ENCODE data around the gene CELA3B. TPM values are rescaled to one million over a fixed set of nuclear protein-coding genes. Genes with fewer than 3 reads are reported as not detected.
A peak's percentile ranks its signal among the peaks of the same experiment; 100 is the strongest.
"Not testable (repeated sequence)": the region's sequence is repeated elsewhere in the genome, so short reads cannot be mapped to it uniquely, and the experiment has no call there.

CELA3B gene
- total RNA-seq, 1 experiment from 2014 or later, result not detected

- DNase-seq (ENCODE audit: low read depth); in situ Hi-C loops (cut with HindIII; ENCODE audit: low pct_unique_long_range_greater_than_20kb, low sequenced_read_pairs): not testable (repeated sequence)
These were observed 21.9 kb downstream of the CELA3B start for GRCh38 chr1:21998624-21999294.

- in situ Hi-C loops (cut with HindIII; ENCODE audit: low pct_unique_long_range_greater_than_20kb, low sequenced_read_pairs); DNase-seq (ENCODE audit: low read depth): not testable (repeated sequence)
These were observed 22.8 kb downstream of the CELA3B start for GRCh38 chr1:21999645-22000044.

- DNase-seq (ENCODE audit: low read depth), result no peak
- in situ Hi-C loops (cut with HindIII; ENCODE audit: low pct_unique_long_range_greater_than_20kb, low sequenced_read_pairs), result no loop called here
These were observed 24.6 kb downstream of the CELA3B start, which contains the start of gene CELA3A for GRCh38 chr1:22001409-22001808. Gene CELA3A (plus strand): TSS chr1:22001657. CDS start chr1:22001675, 18 bp downstream.

- DNase-seq (ENCODE audit: low read depth); in situ Hi-C loops (cut with HindIII; ENCODE audit: low pct_unique_long_range_greater_than_20kb, low sequenced_read_pairs): not testable (repeated sequence)
These were observed 25.6 kb downstream of the CELA3B start for GRCh38 chr1:22002461-22002860.

GRCh38 chr1:22002875-22003274 is 26.1 kb downstream of the CELA3B start:
- in situ Hi-C loops (cut with HindIII; ENCODE audit: low pct_unique_long_range_greater_than_20kb, low sequenced_read_pairs); DNase-seq (ENCODE audit: low read depth): not testable (repeated sequence)

GRCh38 chr1:22003959-22004358 is 27.1 kb downstream of the CELA3B start:
- DNase-seq (ENCODE audit: low read depth); in situ Hi-C loops (cut with HindIII; ENCODE audit: low pct_unique_long_range_greater_than_20kb, low sequenced_read_pairs): not testable (repeated sequence)

GRCh38 chr1:22005261-22006149 is 28.7 kb downstream of the CELA3B start:
- peak; percentile 34 for DNase-seq (ENCODE audit: low read depth)
- in situ Hi-C loops (cut with HindIII; ENCODE audit: low pct_unique_long_range_greater_than_20kb, low sequenced_read_pairs), result not testable (repeated sequence)

GRCh38 chr1:22006736-22007135 is 29.9 kb downstream of the CELA3B start:
- in situ Hi-C loops (cut with HindIII; ENCODE audit: low pct_unique_long_range_greater_than_20kb, low sequenced_read_pairs), result not testable (repeated sequence)
- peak; percentile 85 for DNase-seq (ENCODE audit: low read depth)

GRCh38 chr1:22007262-22007661 is 30.4 kb downstream of the CELA3B start:
- in situ Hi-C loops (cut with HindIII; ENCODE audit: low pct_unique_long_range_greater_than_20kb, low sequenced_read_pairs); DNase-seq (ENCODE audit: low read depth): not testable (repeated sequence)

GRCh38 chr1:22009566-22009965 is 32.7 kb downstream of the CELA3B start:
- in situ Hi-C loops (cut with HindIII; ENCODE audit: low pct_unique_long_range_greater_than_20kb, low sequenced_read_pairs); DNase-seq (ENCODE audit: low read depth): not testable (repeated sequence)

- in situ Hi-C loops (cut with HindIII; ENCODE audit: low pct_unique_long_range_greater_than_20kb, low sequenced_read_pairs), result not testable (repeated sequence)
These were observed 35.9 kb downstream of the CELA3B start for GRCh38 chr1:22012752-22013151.

GRCh38 chr1:22014575-22015206 is 37.9 kb downstream of the CELA3B start:
- in situ Hi-C loops (cut with HindIII; ENCODE audit: low pct_unique_long_range_greater_than_20kb, low sequenced_read_pairs); DNase-seq (ENCODE audit: low read depth): not testable (repeated sequence)

More at GRCh38 chr1:22012752-22013151, 35.9 kb downstream of the CELA3B start:
- DNase-seq (ENCODE audit: low read depth), result not testable (repeated sequence)

GRCh38 chr1:22018583-22019559 is 42.0 kb downstream of the CELA3B start:
- peak; percentile 84 for DNase-seq (ENCODE audit: low read depth)
- in situ Hi-C loops (cut with HindIII; ENCODE audit: low pct_unique_long_range_greater_than_20kb, low sequenced_read_pairs), result no loop called here

- in situ Hi-C loops (cut with HindIII; ENCODE audit: low pct_unique_long_range_greater_than_20kb, low sequenced_read_pairs), result no loop called here
- DNase-seq (ENCODE audit: low read depth), result no peak
These were observed 44.2 kb downstream of the CELA3B start for GRCh38 chr1:22021061-22021460.

GRCh38 chr1:22024485-22025367 is 47.9 kb downstream of the CELA3B start:
- DNase-seq (ENCODE audit: low read depth), result no peak
- in situ Hi-C loops (cut with HindIII; ENCODE audit: low pct_unique_long_range_greater_than_20kb, low sequenced_read_pairs), result no loop called here

- in situ Hi-C loops (cut with HindIII; ENCODE audit: low pct_unique_long_range_greater_than_20kb, low sequenced_read_pairs), result no loop called here
- peak; percentile 94 for DNase-seq (ENCODE audit: low read depth)
These were observed 48.7 kb downstream of the CELA3B start for GRCh38 chr1:22025368-22026155.

All from Caki2 (cell line).